ENCODE results near the gene PASK. TPM values are rescaled to one million over a fixed set of nuclear protein-coding genes. Genes with fewer than 3 reads are reported as not detected.
"Not testable (repeated sequence)": the region's sequence is repeated elsewhere in the genome, so short reads cannot be mapped to it uniquely, and the experiment has no call there.

PASK gene
- 32.1 TPM for polyA plus RNA-seq (2013, experiment 1 of 4)
- 30.0 TPM for polyA plus RNA-seq (2013, experiment 2 of 4)
- polyA plus RNA-seq (2013, experiment 3 of 4): 20.9 TPM
- 23.6 TPM for polyA plus RNA-seq (2013, experiment 4 of 4)

DNA sequence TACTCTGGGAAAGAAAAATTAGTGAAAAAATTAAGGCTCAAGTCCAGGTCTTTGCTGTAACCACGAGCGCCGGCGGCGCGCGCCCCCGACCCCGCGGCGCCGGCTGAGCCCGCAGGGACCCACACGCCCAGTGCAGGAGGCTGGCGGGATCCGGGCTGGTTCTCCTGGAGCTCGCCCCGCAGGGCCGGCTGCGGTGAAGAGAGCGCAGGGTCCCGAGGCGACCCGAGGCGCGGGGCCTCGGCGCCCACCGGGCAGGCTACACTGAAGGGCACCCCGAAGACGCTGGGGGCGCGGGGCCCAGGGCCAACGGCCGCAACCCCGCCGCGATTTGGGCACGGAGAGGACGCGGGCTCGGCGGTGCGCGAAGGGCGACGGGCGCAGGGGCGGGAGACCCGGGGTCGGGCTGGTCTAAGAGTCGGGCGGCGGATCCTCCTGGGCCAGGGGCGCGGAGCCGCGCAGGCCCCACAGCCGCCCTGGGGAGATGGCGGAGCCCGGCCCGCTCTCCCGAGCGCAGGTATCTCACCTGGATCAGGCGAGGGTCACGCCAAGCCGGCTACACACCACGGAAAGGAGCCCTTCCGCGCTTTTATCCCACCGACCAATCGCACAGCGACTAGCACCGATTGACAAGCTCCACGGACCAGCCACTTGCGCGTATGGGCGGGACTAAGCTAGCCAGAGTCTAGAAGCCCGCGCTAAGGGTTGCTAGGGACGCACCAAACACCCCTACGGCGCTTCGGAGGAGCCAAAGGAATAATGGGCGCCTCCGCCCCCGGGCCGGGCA lies at the start of gene PASK:
Gene PASK, minus strand, starts transcription at position 582 of the 784 bp plus-strand sequence. CDS start 6,440 bp downstream, outside the sequence.
- Histone ChIP-seq H3K27ac (ENCODE audit: insufficient read depth, low read depth, low read length, poor library complexity, severe bottlenecking) (no peak within 1 kb of the TSS), H3K4me1 (ENCODE audit: control insufficient read depth, insufficient read depth, low read length) (peaks cover 6% of the 10 kb centered on the region), H3K9me3 (ENCODE audit: control insufficient read depth, low read length) (no peaks in the 10 kb centered on the region), H3K4me3 (ENCODE audit: insufficient read depth, low read depth, low read length) (peak within 1 kb of the TSS; percentile 87), H3K27me3 (ENCODE audit: control insufficient read depth, insufficient read depth, low read length, poor library complexity, severe bottlenecking) (peaks cover 12% of the 10 kb centered on the region), H3K36me3 (ENCODE audit: control insufficient read depth, insufficient read depth, low read length) (no peaks in the 10 kb centered on the region)
- WGBS, 2 experiments: 0% methylated on average over 88 of the region's 88 CpGs

GRCh38 chr2:241198381-241199279 lies 49.4 kb upstream of the PASK start:
- Histone ChIP-seq H3K27ac (ENCODE audit: insufficient read depth, low read depth, low read length, poor library complexity, severe bottlenecking) (no peak overlapping the region), H3K36me3 (ENCODE audit: control insufficient read depth, insufficient read depth, low read length) (no peaks in the 10 kb centered on the region), H3K4me1 (ENCODE audit: control insufficient read depth, insufficient read depth, low read length) (no peaks in the 10 kb centered on the region), H3K4me3 (ENCODE audit: insufficient read depth, low read depth, low read length) (no peak overlapping the region), H3K27me3 (ENCODE audit: control insufficient read depth, insufficient read depth, low read length, poor library complexity, severe bottlenecking) (no peaks in the 10 kb centered on the region), H3K9me3 (ENCODE audit: control insufficient read depth, low read length) (no peaks in the 10 kb centered on the region)
- WGBS, 2 experiments: 88 to 89% methylated on average over 27 of the region's 27 CpGs

DNA sequence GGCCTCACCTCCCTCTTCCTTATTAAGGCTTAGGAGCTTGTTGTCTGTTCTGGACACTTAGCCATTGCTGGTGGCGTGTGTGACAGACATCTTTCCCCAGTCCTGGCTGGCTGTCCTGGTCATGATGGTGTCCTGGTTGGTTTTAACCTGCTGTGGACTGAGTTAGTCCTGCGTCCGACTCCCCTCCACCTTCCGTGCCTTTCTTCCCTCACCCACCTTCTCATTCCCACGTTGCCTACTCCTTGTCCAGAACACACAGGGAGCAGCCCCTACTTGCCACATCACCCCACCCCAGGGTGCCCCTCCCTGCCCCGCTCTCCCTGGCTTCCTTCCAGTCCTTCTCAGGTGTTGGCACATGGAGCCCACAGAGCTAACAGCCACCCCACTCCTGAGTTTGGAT lies 48.7 kb upstream of the PASK start:
- H3K4me1 ChIP-seq (ENCODE audit: control insufficient read depth, insufficient read depth, low read length): no peaks in the 10 kb centered on the region
- no peaks in the 10 kb centered on the region for H3K27me3 ChIP-seq (ENCODE audit: control insufficient read depth, insufficient read depth, low read length, poor library complexity, severe bottlenecking)
- no peak overlapping the region for H3K27ac ChIP-seq (ENCODE audit: insufficient read depth, low read depth, low read length, poor library complexity, severe bottlenecking)
- H3K9me3 ChIP-seq (ENCODE audit: control insufficient read depth, low read length): no peaks in the 10 kb centered on the region
- no peaks in the 10 kb centered on the region for H3K36me3 ChIP-seq (ENCODE audit: control insufficient read depth, insufficient read depth, low read length)
- 89 to 90% methylated on average over 6 of the region's 6 CpGs for WGBS, 2 experiments
- no peak overlapping the region for H3K4me3 ChIP-seq (ENCODE audit: insufficient read depth, low read depth, low read length)

DNA sequence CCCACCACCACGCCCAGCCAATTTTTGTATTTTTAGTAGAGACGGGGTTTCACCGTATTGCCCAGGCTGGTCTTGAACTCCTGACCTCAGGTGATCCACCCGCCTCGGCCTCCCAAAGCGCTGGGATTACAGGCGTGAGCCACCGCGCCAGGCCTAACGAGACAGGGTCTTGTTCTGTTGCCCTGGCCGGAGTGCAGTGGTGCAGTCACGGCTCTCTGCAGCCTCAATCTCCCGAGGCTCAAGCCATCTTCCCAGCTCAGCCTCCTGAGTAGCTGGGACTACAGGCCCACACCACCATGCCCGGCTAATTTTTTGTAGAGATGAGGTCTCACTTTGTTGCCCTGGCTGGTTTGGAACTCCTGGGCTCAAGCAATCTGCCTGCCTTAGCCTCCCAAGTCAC lies 48.0 kb upstream of the PASK start:
- H3K27me3 ChIP-seq (ENCODE audit: control insufficient read depth, insufficient read depth, low read length, poor library complexity, severe bottlenecking); H3K36me3 ChIP-seq (ENCODE audit: control insufficient read depth, insufficient read depth, low read length); H3K27ac ChIP-seq (ENCODE audit: insufficient read depth, low read depth, low read length, poor library complexity, severe bottlenecking); H3K9me3 ChIP-seq (ENCODE audit: control insufficient read depth, low read length); H3K4me3 ChIP-seq (ENCODE audit: insufficient read depth, low read depth, low read length); H3K4me1 ChIP-seq (ENCODE audit: control insufficient read depth, insufficient read depth, low read length): not testable (repeated sequence)
- WGBS, 2 experiments: 95% methylated on average over 14 of the region's 14 CpGs

DNA sequence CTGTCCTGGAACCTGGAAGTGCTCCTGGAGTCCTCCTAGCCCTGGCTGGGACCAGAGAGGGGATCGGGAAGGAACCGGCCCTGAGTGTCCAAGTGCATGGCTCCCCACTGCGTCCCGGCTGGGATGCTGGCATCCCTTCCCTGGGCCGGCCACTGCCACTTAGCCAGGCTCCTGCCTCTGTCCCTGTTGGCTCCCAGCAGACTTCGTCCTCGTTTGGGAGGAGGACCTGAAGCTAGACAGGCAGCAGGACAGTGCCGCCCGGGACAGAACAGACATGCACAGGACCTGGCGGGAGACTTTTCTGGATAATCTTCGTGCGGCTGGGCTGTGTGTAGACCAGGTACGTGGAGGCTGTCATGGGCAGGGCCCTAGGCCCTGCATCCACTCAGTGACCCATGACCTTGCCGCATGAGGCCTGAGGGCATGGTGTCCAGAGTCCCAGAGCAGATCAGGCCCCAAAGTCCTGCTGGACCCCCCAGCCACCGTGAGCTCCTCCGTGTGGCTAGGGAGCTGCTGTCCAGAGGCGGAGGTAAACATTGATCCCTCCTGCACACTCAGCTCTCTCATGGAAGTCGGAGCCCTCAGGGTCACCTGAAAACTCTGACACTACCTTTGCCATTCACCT lies 46.3 kb upstream of the PASK start:
- no peaks in the 10 kb centered on the region for H3K36me3 ChIP-seq (ENCODE audit: control insufficient read depth, insufficient read depth, low read length)
- no peaks in the 10 kb centered on the region for H3K27me3 ChIP-seq (ENCODE audit: control insufficient read depth, insufficient read depth, low read length, poor library complexity, severe bottlenecking)
- H3K27ac ChIP-seq (ENCODE audit: insufficient read depth, low read depth, low read length, poor library complexity, severe bottlenecking): no peak overlapping the region
- H3K9me3 ChIP-seq (ENCODE audit: control insufficient read depth, low read length): no peaks in the 10 kb centered on the region
- WGBS, 2 experiments: 91 to 92% methylated on average over 18 of the region's 18 CpGs
- H3K4me3 ChIP-seq (ENCODE audit: insufficient read depth, low read depth, low read length): no peak overlapping the region
- H3K4me1 ChIP-seq (ENCODE audit: control insufficient read depth, insufficient read depth, low read length): no peaks in the 10 kb centered on the region

GRCh38 chr2:241194811-241195210 lies 45.5 kb upstream of the PASK start:
- 86 to 90% methylated on average over 9 of the region's 9 CpGs for WGBS, 2 experiments
- Histone ChIP-seq H3K36me3 (ENCODE audit: control insufficient read depth, insufficient read depth, low read length) (no peaks in the 10 kb centered on the region), H3K4me3 (ENCODE audit: insufficient read depth, low read depth, low read length) (no peak overlapping the region), H3K27me3 (ENCODE audit: control insufficient read depth, insufficient read depth, low read length, poor library complexity, severe bottlenecking) (no peaks in the 10 kb centered on the region), H3K27ac (ENCODE audit: insufficient read depth, low read depth, low read length, poor library complexity, severe bottlenecking) (no peak overlapping the region), H3K9me3 (ENCODE audit: control insufficient read depth, low read length) (no peaks in the 10 kb centered on the region), H3K4me1 (ENCODE audit: control insufficient read depth, insufficient read depth, low read length) (no peaks in the 10 kb centered on the region)

DNA sequence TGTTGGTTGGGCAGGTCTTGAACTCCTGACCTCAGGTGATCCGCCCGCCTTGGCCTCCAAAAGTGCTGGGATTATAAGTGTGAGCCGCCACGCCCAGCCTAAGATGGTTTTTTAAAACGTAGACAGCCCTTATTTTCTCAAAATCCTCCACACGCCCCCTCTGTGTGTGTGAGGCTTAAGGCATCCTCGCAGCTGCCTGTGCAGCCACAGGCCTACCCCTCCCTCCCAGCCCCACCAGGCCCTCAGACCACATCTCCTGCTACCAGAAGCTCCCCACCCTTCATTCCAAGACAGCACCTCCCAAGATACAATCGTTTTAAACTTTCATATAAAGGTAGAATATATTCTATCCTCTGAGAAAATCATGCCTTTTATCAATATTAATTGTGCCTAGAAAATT lies 44.0 kb upstream of the PASK start:
- H3K4me1 ChIP-seq (ENCODE audit: control insufficient read depth, insufficient read depth, low read length): no peaks in the 10 kb centered on the region
- no peak overlapping the region for H3K27ac ChIP-seq (ENCODE audit: insufficient read depth, low read depth, low read length, poor library complexity, severe bottlenecking)
- H3K36me3 ChIP-seq (ENCODE audit: control insufficient read depth, insufficient read depth, low read length): no peaks in the 10 kb centered on the region
- WGBS, 2 experiments: 90 to 91% methylated on average over 7 of the region's 8 CpGs
- H3K9me3 ChIP-seq (ENCODE audit: control insufficient read depth, low read length): no peaks in the 10 kb centered on the region
- no peaks in the 10 kb centered on the region for H3K27me3 ChIP-seq (ENCODE audit: control insufficient read depth, insufficient read depth, low read length, poor library complexity, severe bottlenecking)
- no peak overlapping the region for H3K4me3 ChIP-seq (ENCODE audit: insufficient read depth, low read depth, low read length)

- H3K27ac ChIP-seq (ENCODE audit: insufficient read depth, low read depth, low read length, poor library complexity, severe bottlenecking): no peak overlapping the region
- H3K36me3 ChIP-seq (ENCODE audit: control insufficient read depth, insufficient read depth, low read length): no peaks in the 10 kb centered on the region
- no peak overlapping the region for H3K4me3 ChIP-seq (ENCODE audit: insufficient read depth, low read depth, low read length)
- no peaks in the 10 kb centered on the region for H3K9me3 ChIP-seq (ENCODE audit: control insufficient read depth, low read length)
- 93 to 94% methylated on average over 14 of the region's 14 CpGs for WGBS, 2 experiments
- H3K4me1 ChIP-seq (ENCODE audit: control insufficient read depth, insufficient read depth, low read length): no peaks in the 10 kb centered on the region
- H3K27me3 ChIP-seq (ENCODE audit: control insufficient read depth, insufficient read depth, low read length, poor library complexity, severe bottlenecking): no peaks in the 10 kb centered on the region
Observed at GRCh38 chr2:241191081-241191480, 41.8 kb upstream of the PASK start.

GRCh38 chr2:241190291-241190981 lies 41.2 kb upstream of the PASK start:
- H3K9me3 ChIP-seq (ENCODE audit: control insufficient read depth, low read length): no peaks in the 10 kb centered on the region
- H3K27ac ChIP-seq (ENCODE audit: insufficient read depth, low read depth, low read length, poor library complexity, severe bottlenecking): no peak overlapping the region
- WGBS, 2 experiments: 92 to 94% methylated on average over 19 of the region's 19 CpGs
- H3K36me3 ChIP-seq (ENCODE audit: control insufficient read depth, insufficient read depth, low read length): no peaks in the 10 kb centered on the region
- H3K27me3 ChIP-seq (ENCODE audit: control insufficient read depth, insufficient read depth, low read length, poor library complexity, severe bottlenecking): no peaks in the 10 kb centered on the region
- H3K4me3 ChIP-seq (ENCODE audit: insufficient read depth, low read depth, low read length): no peak overlapping the region
- no peaks in the 10 kb centered on the region for H3K4me1 ChIP-seq (ENCODE audit: control insufficient read depth, insufficient read depth, low read length)
